GM12892 (cell line): Measurements from ENCODE around the gene ZNF423.

ENCODE experiments used
- POLR2A ChIP-seq: IDR thresholded peaks from 2 replicates; pipeline ENCODE4 v1.6.1; 2011; ENCODE audit warnings: low read depth, low read length, control low read depth
- POLR2AphosphoS5 ChIP-seq: IDR thresholded peaks from 2 replicates; pipeline ENCODE4 v1.6.1; 2011; ENCODE audit warnings: low read depth, low read length, control low read depth

- no peak for TF ChIP-seq POLR2A
- no peak for TF ChIP-seq POLR2AphosphoS5
These were observed 259.8 kb downstream of the ZNF423 start for GRCh38 chr16:49596068-49596467.
